Subcutaneous adipose tissue (tissue), 4 donors: ENCODE results near the gene KCNC4. TPM values are rescaled to one million over a fixed set of nuclear protein-coding genes. Genes with fewer than 3 reads are reported as not detected.

Source experiments
- total RNA-seq, 4 donors: library from RNA; depleted of rRNA; stranded (reverse); fragments of >200 nt; gene quantifications; one replicate each; pipeline ENCODE4 v1.1.0, GENCODE V29; 2016
- TF ChIP-seq, protein P1 (sequence below): fragments of 450-650 bp; IDR thresholded peaks from one replicate; pipeline ENCODE4 v1.5.1; 2016; ENCODE audit warnings: low read depth, mild to moderate bottlenecking, control low read depth, antibody characterized with exemption, moderate library complexity

KCNC4 gene
- total RNA-seq, 4 donors from 2014 or later: 1.3 to 6.6 (median 1.9) TPM

DNA sequence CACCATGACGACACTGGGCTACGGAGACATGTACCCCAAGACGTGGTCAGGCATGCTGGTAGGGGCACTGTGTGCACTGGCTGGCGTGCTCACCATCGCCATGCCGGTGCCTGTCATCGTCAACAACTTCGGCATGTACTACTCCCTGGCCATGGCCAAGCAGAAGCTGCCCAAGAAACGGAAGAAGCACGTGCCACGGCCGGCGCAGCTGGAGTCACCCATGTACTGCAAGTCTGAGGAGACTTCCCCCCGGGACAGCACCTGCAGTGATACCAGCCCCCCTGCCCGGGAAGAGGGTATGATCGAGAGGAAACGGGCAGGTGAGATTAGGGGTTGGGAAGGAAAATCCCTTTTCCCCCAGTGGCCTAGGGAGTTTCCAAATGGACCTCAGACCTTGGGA lies 13.5 kb downstream of the KCNC4 start:
- TF ChIP-seq, protein P1, sequence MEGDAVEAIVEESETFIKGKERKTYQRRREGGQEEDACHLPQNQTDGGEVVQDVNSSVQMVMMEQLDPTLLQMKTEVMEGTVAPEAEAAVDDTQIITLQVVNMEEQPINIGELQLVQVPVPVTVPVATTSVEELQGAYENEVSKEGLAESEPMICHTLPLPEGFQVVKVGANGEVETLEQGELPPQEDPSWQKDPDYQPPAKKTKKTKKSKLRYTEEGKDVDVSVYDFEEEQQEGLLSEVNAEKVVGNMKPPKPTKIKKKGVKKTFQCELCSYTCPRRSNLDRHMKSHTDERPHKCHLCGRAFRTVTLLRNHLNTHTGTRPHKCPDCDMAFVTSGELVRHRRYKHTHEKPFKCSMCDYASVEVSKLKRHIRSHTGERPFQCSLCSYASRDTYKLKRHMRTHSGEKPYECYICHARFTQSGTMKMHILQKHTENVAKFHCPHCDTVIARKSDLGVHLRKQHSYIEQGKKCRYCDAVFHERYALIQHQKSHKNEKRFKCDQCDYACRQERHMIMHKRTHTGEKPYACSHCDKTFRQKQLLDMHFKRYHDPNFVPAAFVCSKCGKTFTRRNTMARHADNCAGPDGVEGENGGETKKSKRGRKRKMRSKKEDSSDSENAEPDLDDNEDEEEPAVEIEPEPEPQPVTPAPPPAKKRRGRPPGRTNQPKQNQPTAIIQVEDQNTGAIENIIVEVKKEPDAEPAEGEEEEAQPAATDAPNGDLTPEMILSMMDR: no peak

DNA sequence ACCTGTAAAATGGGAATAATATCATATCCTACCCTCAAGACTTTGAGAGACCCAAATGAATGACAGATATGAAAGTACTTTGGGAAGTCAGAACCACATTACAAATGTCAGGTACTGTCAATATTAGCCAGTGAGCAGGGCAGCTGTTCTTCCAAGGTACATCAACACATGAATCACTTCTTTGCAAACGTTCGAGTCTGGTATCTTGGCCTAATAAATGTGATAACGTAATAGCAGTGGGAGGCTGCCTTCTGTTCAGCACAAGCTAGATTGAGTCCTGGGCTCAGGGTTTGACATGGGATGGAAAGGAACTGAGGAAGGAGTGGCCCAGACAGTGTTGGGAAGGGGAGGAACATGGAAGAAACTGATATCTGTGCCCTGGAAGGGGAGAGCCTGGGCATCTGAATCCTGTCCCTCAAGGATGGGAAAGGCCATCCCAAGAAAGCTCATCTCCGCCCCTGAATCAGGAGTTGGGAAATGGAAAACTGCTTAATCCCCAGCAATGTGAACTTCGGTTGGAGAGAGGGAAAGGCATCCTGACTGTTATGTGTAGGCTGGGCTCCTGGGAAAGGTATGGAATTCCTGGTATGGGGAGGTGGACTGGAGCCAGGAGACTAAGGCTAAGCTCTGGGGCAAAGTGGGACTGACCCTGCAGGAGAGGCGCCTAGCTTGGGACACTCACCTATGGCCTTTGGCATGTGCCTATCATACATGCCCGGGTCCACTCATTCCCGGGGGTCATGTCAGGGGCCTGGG lies 14.3 kb downstream of the KCNC4 start:
- TF ChIP-seq, protein P1: no peak

DNA sequence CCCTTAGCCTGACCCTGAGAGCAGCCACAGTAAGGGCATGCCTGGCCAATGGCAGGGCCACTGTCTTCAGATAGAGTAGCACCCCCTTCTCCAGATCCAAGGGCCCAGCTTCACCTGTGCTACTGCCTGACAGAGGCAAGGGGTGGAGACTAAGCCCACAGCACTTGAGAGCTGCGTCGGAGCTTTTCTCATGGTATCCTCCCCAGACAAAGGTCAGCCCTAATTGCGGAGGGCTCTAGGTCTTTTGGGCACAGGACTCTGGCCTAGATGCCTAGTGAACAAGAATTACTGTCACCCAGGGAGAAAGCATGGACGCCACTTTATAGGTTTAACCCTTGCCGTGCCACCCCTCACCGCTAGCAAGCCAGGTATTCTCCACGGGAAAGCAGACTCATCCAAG lies 15.1 kb downstream of the KCNC4 start:
- TF ChIP-seq, protein P1: no peak

DNA sequence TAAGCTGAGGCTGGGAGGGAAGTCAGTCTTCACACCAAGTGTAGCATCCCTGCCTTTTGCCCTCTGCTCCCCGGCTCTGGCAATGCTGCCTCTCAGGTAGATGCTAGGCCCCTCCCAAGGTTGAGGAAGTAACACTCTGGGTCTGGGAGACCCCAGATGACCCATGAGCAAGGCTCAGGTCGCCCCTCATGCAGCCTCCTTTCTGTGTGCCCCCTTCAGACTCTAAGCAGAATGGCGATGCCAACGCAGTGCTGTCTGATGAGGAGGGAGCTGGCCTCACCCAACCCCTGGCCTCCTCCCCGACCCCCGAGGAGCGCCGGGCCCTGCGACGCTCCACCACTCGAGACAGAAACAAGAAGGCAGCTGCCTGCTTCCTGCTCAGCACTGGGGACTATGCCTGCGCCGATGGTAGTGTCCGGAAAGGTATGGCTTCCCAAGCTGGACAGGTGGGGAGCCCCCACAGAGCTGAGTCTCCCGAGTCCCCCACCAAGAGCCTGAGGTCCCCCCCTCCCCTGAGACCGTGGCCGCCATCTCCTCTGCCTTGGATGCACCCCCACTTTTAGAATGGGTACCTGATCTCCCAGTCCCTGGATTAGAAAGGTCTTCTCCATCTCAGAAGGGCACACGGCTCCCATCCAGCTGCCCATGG lies 15.8 kb downstream of the KCNC4 start:
- TF ChIP-seq, protein P1: no peak

DNA sequence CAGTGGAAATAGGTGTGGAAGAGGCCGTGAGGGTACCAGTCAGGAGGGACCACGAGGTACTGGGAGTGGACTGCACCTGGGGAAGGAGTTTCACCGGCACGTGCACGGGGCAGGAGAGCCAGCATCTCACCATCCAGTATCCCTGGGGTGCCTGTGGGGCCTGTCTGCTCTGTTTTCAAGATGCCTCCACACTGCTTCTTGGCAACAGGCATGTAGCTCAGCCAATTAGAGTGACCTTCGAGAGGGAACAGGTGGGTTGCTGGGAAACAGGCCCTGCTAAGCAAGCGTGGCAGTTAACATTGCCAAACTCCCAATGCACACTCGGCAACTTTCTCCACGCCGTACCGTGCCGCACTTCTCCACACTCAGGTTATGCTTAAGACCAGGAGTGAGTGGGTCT lies 17.7 kb downstream of the KCNC4 start:
- TF ChIP-seq, protein P1: no peak

DNA sequence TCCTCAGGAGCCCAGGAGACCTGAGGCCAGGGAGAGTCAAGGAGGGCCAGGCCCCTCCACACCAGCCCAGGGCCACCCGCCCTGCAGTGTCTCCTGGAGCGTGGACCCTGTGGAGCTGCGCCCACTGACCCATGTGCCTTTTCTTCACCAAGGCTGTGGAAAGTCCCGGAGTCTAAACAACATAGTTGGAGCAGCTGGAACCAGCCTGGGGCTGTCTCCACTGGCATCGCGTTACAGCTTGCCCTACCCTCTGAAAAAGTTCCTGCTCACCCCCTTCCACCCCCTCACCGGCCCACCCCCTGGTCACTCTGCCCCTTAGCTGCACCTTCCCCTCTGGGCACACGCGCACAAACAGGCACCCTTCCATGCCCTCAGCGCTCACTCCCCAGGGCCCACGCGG lies 18.3 kb downstream of the KCNC4 start:
- TF ChIP-seq, protein P1: no peak

DNA sequence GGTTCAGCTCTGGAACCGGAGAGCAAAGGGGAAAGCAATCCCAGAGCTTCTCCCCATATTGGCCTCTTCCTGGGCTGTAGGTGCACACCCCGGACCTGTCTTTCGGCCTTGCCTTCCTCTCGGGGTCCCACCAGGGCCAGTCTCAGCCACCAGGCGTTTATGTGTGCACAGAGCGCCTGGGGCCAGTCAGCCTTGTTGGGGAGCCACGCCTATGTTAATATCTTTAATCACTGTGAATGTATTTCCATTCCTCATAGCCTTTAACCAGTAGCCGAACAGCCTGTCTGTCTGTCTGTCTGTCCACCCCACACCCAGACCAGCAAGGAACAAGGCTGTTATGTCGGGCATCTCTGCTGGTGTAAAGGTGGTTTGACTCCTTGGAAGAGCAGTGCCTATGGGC lies 18.8 kb downstream of the KCNC4 start:
- TF ChIP-seq, protein P1: no peak
